ENCODE measurements around the gene ETFA. TPM values are rescaled to one million over a fixed set of nuclear protein-coding genes. Genes with fewer than 3 reads are reported as not detected.

Gene ETFA
- total and polyA plus RNA-seq, 9 of the 15 experiments (the other 6 are each of a cell fraction or from before 2014, with no cell fraction given) = 130 to 543 (median 232) TPM

- no peak for TF ChIP-seq NCOA2 (IDR thresholded peaks at IDR 0.05; ENCODE audit: partially characterized antibody in 2 of 2)
- no peak for TF ChIP-seq TGIF2 (CRISPR knock-in tag; IDR thresholded peaks at IDR 0.05)
- no peak for TF ChIP-seq ETV5 (CRISPR knock-in tag; IDR thresholded peaks at IDR 0.05; ENCODE audit: low read depth)
- no peak for TF ChIP-seq ZBTB8A (IDR thresholded peaks at IDR 0.05; ENCODE audit: partially characterized antibody)
- no peak for TF ChIP-seq CBX8 (IDR thresholded peaks at IDR 0.05; ENCODE audit: borderline replicate concordance, extremely low read depth, low read depth, low read length, poor library complexity, severe bottlenecking)
- no peak for TF ChIP-seq ARID4B (CRISPR knock-in tag; IDR thresholded peaks at IDR 0.05)
- TF ChIP-seq VEZF1 (CRISPR knock-in tag; IDR thresholded peaks at IDR 0.05) = peak; percentile 94
- TF ChIP-seq SMAD3 (CRISPR knock-in tag; conservative IDR thresholded peaks at IDR 0.05) = no peak
- TF ChIP-seq MBD1 (CRISPR knock-in tag; IDR thresholded peaks at IDR 0.05) = no peak
- TF ChIP-seq FOS (IDR thresholded peaks at IDR 0.05; ENCODE audit: extremely low read depth, insufficient read length) = peak; percentile 42
- no peak for TF ChIP-seq ZFP1 (CRISPR knock-in tag; IDR thresholded peaks at IDR 0.05)
- TF ChIP-seq JUNB (CRISPR knock-in tag; conservative IDR thresholded peaks at IDR 0.05) = 0 out of 2 replicates have a peak, but pooled peaks have one; percentile 4
- TF ChIP-seq MAFK (IDR thresholded peaks at IDR 0.05; ENCODE audit: low read length) = peak; percentile 34; the same call in 1 of the 2 replicates
- no peak for TF ChIP-seq ZNF263 (CRISPR knock-in tag; IDR thresholded peaks at IDR 0.05; ENCODE audit: borderline replicate concordance)
- TF ChIP-seq RNF2 (IDR thresholded peaks at IDR 0.05) = no peak
- TF ChIP-seq ELF4 (CRISPR knock-in tag; IDR thresholded peaks at IDR 0.05) = no peak
- TF ChIP-seq ELF1 (tag; IDR thresholded peaks at IDR 0.05) = peak; percentile 56
- no peak for TF ChIP-seq PTRF (tag; IDR thresholded peaks at IDR 0.05)
- no peak for TF ChIP-seq SIX5 (IDR thresholded peaks at IDR 0.05; ENCODE audit: borderline replicate concordance in 1 of 2, insufficient read depth in 1 of 2, low read depth in 1 of 2, low read length in 2 of 2)
- TF ChIP-seq ZFPM2 (CRISPR knock-in tag; IDR thresholded peaks at IDR 0.05) = no peak
- no peak for TF ChIP-seq ESRRB (CRISPR knock-in tag; IDR thresholded peaks at IDR 0.05; ENCODE audit: borderline replicate concordance)
Measured at GRCh38 chr15:76336254-76337058, 25.2 kb upstream of the ETFA start, which contains the start of gene ISL2 (continued).
